Activated effector memory CD4-positive, alpha-beta T cell treated with anti-CD3 and anti-CD28 coated beads, Interleukin-2, amount 50 U/mL, for 16 hours (primary cell): ENCODE data around the gene NEUROD1.

Experiments
- DNase-seq: peaks from one replicate; pipeline ENCODE4 v3.0.0-alpha.2; 2020

The NEUROD1 gene

GRCh38 chr2:181632733-181633401 is 47.5 kb downstream of the NEUROD1 start:
- no peak for DNase-seq

- no peak for DNase-seq
Measured at GRCh38 chr2:181628590-181629585, 51.4 kb downstream of the NEUROD1 start.

GRCh38 chr2:181627545-181627944 is 52.8 kb downstream of the NEUROD1 start:
- DNase-seq: no peak

- no peak for DNase-seq
Measured at GRCh38 chr2:181626671-181627070, 53.6 kb downstream of the NEUROD1 start.
